Fibroblast of lung (primary cell): Measurements from ENCODE around the gene MLN.

Experiments
- EZH2 ChIP-seq: IDR thresholded peaks from 2 replicates; pipeline ENCODE4 v1.5.1; 2012; ENCODE audit warnings: low read length, control low read depth, mild to moderate bottlenecking; ENCODE audit errors: missing control alignments
- TF ChIP-seq, protein P1 (sequence below), 2 donors: IDR thresholded peaks in 1 of 2; conservative IDR thresholded peaks in 1 of 2; 1 replicate in 1 of 2; 2 replicates in 1 of 2; pipeline ENCODE4 v1.5.1; 2011 to 2012; ENCODE audit warnings: low read length in 2 of 2, control low read depth in 1 of 2, inconsistent platforms in 1 of 2, low read depth in 1 of 2, mild to moderate bottlenecking in 1 of 2

DNA sequence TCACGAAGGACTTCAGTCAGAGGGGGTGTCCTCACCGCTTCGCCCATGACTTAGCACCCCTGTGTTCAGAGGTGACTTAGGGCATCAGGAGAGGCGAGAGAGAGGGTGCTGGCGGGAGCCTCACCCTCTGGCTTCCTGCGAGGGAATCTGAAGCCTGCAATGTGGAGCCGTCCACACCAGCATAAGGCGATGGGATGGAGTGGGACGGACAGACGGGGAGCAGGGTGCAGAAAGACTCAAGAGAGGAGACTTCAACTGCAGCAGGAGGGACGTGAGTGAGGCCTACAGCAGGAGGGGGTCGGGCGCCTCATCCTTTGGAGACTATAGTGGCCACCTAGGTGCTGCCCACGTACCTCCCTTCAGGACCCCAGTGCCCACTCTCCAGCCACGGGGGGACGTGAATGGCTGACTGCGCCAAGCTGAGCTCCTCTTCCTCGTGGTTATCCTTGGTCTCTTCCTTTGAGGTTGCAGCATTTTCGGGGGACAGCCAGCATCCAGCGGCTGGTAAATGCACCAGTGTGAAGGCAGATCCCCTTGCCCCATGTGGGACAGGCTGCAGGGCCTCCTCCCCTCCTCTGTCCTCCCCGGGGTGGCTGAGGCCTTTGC, 26.9 kb upstream of the MLN start:
- TF ChIP-seq, protein P1, sequence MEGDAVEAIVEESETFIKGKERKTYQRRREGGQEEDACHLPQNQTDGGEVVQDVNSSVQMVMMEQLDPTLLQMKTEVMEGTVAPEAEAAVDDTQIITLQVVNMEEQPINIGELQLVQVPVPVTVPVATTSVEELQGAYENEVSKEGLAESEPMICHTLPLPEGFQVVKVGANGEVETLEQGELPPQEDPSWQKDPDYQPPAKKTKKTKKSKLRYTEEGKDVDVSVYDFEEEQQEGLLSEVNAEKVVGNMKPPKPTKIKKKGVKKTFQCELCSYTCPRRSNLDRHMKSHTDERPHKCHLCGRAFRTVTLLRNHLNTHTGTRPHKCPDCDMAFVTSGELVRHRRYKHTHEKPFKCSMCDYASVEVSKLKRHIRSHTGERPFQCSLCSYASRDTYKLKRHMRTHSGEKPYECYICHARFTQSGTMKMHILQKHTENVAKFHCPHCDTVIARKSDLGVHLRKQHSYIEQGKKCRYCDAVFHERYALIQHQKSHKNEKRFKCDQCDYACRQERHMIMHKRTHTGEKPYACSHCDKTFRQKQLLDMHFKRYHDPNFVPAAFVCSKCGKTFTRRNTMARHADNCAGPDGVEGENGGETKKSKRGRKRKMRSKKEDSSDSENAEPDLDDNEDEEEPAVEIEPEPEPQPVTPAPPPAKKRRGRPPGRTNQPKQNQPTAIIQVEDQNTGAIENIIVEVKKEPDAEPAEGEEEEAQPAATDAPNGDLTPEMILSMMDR (conservative IDR thresholded peaks at IDR 0.05 in 1 of 2, IDR thresholded peaks at IDR 0.05 in 1 of 2; ENCODE audit: low read depth in 1 of 2, low read length in 2 of 2): no peak
- TF ChIP-seq EZH2: no peak
